ENCODE data around the gene CBX2. TPM values are rescaled to one million over a fixed set of nuclear protein-coding genes. Genes with fewer than 3 reads are reported as not detected.

CBX2 gene
- total RNA-seq, 2 donors from 2014 or later, result 1.6 to 2.0 TPM

DNA sequence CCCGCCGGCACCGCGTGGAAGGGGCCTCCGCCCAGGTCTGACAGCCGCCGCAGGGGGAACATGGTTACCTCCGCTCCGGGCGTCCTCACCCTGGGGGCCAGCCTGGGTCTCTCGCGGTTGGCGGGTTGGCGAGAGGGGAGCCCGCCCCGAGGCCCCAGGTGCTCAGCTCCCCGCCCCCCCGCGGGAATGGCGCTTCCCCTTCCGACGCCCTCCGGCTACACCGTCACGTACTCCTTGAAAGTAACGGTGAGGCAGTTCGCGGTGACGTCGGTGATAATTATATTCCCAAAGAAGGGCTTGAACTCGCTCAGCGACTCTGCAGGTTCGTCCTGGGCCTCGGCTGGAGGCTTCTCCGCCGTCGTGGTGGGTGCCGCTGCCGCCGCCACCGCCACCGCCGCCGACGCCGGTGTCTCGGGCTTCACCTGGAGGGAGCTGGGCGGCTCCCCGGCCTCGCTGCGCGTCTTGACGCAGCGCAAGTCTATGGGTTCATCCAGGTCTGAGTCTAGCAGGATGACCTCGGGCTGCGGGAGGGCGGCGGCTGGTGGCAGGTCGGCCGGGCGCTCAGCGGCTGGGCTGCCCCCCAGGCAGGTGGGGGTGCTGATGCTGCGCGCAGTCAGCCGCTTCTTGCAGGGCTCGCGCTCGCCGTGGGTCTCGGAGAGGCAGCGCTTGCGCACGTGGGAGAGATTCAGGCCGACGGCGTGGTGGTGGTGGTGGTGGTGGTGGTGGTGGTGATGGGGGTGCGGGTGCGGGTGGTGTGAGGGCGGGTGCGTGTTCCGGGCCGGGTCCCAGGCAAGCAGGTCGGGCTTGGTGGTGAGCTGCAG is 56.0 kb downstream of the CBX2 start:
- Histone ChIP-seq H3K27ac (no peak overlapping the region), H3K4me3 (no peak overlapping the region), H3K36me3 (replicated peaks in 1 of 2; ENCODE audit: insufficient read depth in 1 of 2, low read depth in 2 of 2) (peaks cover 0 to 1% of the 10 kb centered on the region in 2 donors), H3K4me1 (peaks cover 83% of the 10 kb centered on the region), H3K9me3 (no peaks in the 10 kb centered on the region), H3K27me3 (no peaks in the 10 kb centered on the region)
- TF ChIP-seq POLR2A (IDR thresholded peaks at IDR 0.05), result no peak
- TF ChIP-seq, protein P1, sequence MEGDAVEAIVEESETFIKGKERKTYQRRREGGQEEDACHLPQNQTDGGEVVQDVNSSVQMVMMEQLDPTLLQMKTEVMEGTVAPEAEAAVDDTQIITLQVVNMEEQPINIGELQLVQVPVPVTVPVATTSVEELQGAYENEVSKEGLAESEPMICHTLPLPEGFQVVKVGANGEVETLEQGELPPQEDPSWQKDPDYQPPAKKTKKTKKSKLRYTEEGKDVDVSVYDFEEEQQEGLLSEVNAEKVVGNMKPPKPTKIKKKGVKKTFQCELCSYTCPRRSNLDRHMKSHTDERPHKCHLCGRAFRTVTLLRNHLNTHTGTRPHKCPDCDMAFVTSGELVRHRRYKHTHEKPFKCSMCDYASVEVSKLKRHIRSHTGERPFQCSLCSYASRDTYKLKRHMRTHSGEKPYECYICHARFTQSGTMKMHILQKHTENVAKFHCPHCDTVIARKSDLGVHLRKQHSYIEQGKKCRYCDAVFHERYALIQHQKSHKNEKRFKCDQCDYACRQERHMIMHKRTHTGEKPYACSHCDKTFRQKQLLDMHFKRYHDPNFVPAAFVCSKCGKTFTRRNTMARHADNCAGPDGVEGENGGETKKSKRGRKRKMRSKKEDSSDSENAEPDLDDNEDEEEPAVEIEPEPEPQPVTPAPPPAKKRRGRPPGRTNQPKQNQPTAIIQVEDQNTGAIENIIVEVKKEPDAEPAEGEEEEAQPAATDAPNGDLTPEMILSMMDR (IDR thresholded peaks at IDR 0.05), result no peak
- WGBS, 2 donors, result 86 to 92% methylated on average over 49 to 64 of the region's 83 CpGs
- ATAC-seq (no peak), DNase-seq (peak in 2 of 4 donors; percentile 29)
- intact Hi-C loops (cut with DNase I), result no loop called here

DNA sequence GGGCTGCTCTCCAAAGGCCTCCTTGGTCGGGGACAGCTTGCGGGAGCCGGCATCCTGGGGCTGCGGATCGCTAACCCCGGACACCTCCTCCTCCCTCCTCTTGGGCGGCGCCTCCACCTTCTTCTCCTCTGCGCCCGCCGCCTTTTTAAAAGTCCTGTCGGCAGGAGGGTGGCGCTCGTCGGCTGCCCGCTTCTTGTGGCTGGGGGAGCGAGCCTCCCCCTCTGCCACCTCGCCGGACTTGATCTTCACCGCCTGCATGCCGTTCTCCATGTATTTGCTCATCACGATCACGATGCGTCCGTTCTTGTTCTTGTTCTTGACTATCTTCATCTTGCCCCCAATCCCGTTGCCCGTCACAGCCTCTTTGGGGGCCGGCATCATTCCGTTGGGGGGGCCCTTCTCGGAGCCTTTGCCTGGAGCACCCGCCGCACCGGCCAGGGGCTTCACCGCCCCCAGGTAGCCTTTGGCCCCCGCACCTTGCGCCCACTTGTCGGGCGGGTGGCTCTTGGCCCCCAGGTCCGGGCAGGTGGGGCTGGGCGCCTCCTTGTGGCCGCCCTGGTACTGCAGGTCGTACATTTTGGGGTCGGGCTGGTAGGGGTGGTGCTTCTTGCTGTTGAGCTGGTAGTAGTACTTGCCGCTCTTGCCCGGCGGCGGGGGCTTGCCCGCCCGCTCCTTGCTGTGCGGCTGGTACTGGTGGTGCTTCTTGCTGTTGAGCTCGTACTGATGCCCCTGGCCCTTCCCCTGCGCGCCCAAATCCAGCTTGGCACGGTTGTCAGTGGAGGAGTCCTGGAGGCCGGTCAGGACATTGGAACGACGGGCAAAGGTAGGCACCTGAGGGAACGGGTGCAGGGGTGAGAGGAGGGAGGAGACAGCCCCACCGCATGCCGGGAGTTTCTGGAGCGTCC is 56.9 kb downstream of the CBX2 start:
- DNase-seq (peak in 2 of 4 donors; percentile 28 to 41), ATAC-seq (no peak)
- intact Hi-C loops (cut with DNase I), result no loop called here
- no peaks in the 10 kb centered on the region for H3K27me3 ChIP-seq
- peaks cover 78% of the 10 kb centered on the region for H3K4me1 ChIP-seq
- peaks cover 0 to 1% of the 10 kb centered on the region in 2 donors for H3K36me3 ChIP-seq (replicated peaks in 1 of 2; ENCODE audit: insufficient read depth in 1 of 2, low read depth in 2 of 2)
- no peak overlapping the region for H3K27ac ChIP-seq
- TF ChIP-seq, protein P1 (IDR thresholded peaks at IDR 0.05), result peak; percentile 14 to 58 (median 51)
- TF ChIP-seq POLR2A (IDR thresholded peaks at IDR 0.05), result no peak
- WGBS, 2 donors, result 89 to 92% methylated on average over 46 to 54 of the region's 61 CpGs
- H3K4me3 ChIP-seq, result no peak overlapping the region
- H3K9me3 ChIP-seq, result no peaks in the 10 kb centered on the region

DNA sequence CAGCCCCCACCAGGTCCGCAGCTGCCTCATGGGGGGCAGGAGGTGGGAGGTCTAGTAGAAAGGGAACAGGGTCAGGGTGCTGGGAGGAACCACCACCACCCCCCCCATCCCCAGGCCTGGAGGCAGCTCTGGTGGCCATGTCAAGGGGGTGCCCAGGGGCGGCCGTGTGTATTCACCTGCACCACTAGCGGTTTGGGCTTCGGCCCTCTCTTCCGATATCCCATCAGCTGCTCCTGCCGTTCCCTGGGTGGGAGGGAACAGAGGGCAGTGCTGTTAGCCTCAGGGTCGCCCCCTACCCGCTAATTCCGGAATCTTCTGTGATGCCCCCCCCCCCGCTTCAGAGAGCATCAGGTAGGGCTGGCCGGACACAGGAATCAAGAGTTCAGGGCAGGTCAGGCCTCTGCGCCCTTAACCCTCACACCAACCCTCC is 57.5 kb downstream of the CBX2 start:
- no peak overlapping the region for H3K4me3 ChIP-seq
- ATAC-seq, result no peak
- peaks cover 0 to 5% of the 10 kb centered on the region in 2 donors for H3K27me3 ChIP-seq
- WGBS, 2 donors, result 71 to 91% methylated on average over 7 to 10 of the region's 13 CpGs
- no peak for TF ChIP-seq POLR2A (IDR thresholded peaks at IDR 0.05)
- TF ChIP-seq, protein P1 (IDR thresholded peaks at IDR 0.05), result no peak
- H3K27ac ChIP-seq, result peak overlapping the region in 2 of 4 donors; percentile 27 to 93
- peak in 3 of 4 donors; percentile 13 to 27 (median 23) for DNase-seq
- intact Hi-C loops (cut with DNase I), result no loop called here
- peaks cover 0 to 1% of the 10 kb centered on the region in 2 donors for H3K36me3 ChIP-seq (replicated peaks in 1 of 2; ENCODE audit: insufficient read depth in 1 of 2, low read depth in 2 of 2)
- no peaks in the 10 kb centered on the region for H3K9me3 ChIP-seq
- H3K4me1 ChIP-seq, result peaks cover 78% of the 10 kb centered on the region

DNA sequence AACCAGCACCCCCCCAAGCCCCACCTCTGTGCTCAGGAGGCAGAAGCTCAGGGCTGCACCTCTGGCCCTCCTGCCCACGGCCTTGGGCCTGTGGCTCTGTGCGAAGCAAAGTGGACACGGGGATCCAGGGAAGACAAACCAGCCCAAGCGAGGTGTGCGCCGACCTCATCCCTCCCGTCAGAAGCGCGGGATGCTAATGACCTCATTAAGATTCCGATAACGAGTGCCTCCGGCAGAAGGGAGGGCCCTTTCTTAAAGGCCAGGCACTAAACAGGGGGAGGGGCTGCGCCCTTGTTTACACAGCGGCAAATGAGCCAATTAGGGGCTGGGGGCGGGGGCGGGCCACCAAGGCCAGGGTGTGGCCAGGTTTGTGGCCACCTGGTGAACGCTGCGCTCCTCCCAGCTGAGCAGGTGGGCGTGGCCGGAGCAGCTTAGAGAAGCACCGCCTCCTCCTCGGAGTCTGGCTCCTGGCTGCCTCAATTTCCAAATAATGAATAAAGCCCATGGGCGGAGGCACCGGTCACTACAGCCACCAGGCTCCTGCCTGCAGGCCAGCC is 58.1 kb downstream of the CBX2 start:
- peaks cover 78% of the 10 kb centered on the region for H3K4me1 ChIP-seq

More for the DNA sequence above, 58.1 kb downstream of the CBX2 start:
- Histone ChIP-seq H3K9me3 (no peaks in the 10 kb centered on the region), H3K27me3 (peaks cover 0 to 11% of the 10 kb centered on the region in 2 donors), H3K27ac (peak overlapping the region in 3 of 4 donors; percentile 59 to 98 (median 93)), H3K4me3 (no peak overlapping the region), H3K36me3 (replicated peaks in 1 of 2; ENCODE audit: insufficient read depth in 1 of 2, low read depth in 2 of 2) (peaks cover 0 to 1% of the 10 kb centered on the region in 2 donors)
- intact Hi-C loops (cut with DNase I), result no loop called here
- DNase-seq (peak; percentile 72 to 85 (median 80)), ATAC-seq (no peak)
- TF ChIP-seq, protein P1 (IDR thresholded peaks at IDR 0.05), result no peak
- TF ChIP-seq POLR2A (IDR thresholded peaks at IDR 0.05), result no peak
- WGBS, 2 donors, result 33 to 40% methylated on average over 14 to 22 of the region's 24 CpGs
